B cell (primary cell): ENCODE results near the gene MBP. TPM values are rescaled to one million over a fixed set of nuclear protein-coding genes. Genes with fewer than 3 reads are reported as not detected.

Experiments used
- ATAC-seq: fragments of 200-7000 bp; cut with Tn5 transposase; one replicate; pipeline ENCODE4 v1.10.0; 2021; ENCODE audit warnings: low read depth, mild to moderate bottlenecking, moderate number of reproducible peaks, moderate library complexity
- CTCF ChIA-PET: fragments of 350-600 bp; sonication (Branson Sonifier 250); formaldehyde crosslinking; loops from one replicate; lab custom pipeline; 2021; ENCODE audit warnings: antibody characterized with exemption, inconsistent platforms; lab: Charles Lee
- POLR2A ChIA-PET: fragments of 350-600 bp; sonication (Branson Sonifier 250); formaldehyde crosslinking; loops from one replicate; lab custom pipeline; 2021; ENCODE audit warnings: antibody characterized with exemption; lab: Charles Lee
- DNase-seq: peaks from one replicate; pipeline ENCODE4 v3.0.0; 2013
- H2AFZ ChIP-seq: 2 replicates; pipeline ENCODE4 v1.6.1; 2012; ENCODE audit warnings: mild to moderate bottlenecking, low read depth, low read length; ENCODE audit not compliant: insufficient read depth, poor library complexity, severe bottlenecking
- H3K27ac ChIP-seq, 2 donors: 1 replicate in 1 of 2; 2 replicates in 1 of 2; pipeline ENCODE4 v1.5.1; 2012 to 2013; ENCODE audit warnings: low read length in 2 of 2, mild to moderate bottlenecking in 2 of 2, moderate library complexity in 1 of 2
- H3K27me3 ChIP-seq, 4 experiments: fragments of 200-600 bp in 1 of 4; sonication (generic) in 1 of 4; replicated peaks in 1 of 4; 1 replicate in 2 of 4; 2 replicates in 2 of 4; pipeline versions ENCODE4 v1.6.1 to v1.7.0; 2013 to 2016; ENCODE audit warnings: low read length in 3 of 4, mild to moderate bottlenecking in 2 of 4, mixed read lengths in 1 of 4, moderate library complexity in 1 of 4; ENCODE audit not compliant: insufficient read depth in 4 of 4, control insufficient read depth in 3 of 4; ENCODE audit errors: control extremely low read depth in 1 of 4
- H3K36me3 ChIP-seq, 2 experiments: replicated peaks in 1 of 2; 1 replicate in 1 of 2; 2 replicates in 1 of 2; pipeline versions ENCODE4 v1.6.1 to v1.7.1; 2013; ENCODE audit warnings: low read length in 1 of 2; ENCODE audit not compliant: insufficient read depth in 2 of 2, control insufficient read depth in 1 of 2; ENCODE audit errors: control extremely low read depth in 1 of 2, extremely low read depth in 1 of 2
- H3K4me1 ChIP-seq, 2 donors: fragments of 200-600 bp in 1 of 2; sonication (generic) in 1 of 2; 1 replicate in 1 of 2; 2 replicates in 1 of 2; pipeline versions ENCODE4 v1.5.1 to v1.6.1; 2013 to 2017; ENCODE audit warnings: low read length in 2 of 2; ENCODE audit not compliant: control insufficient read depth in 2 of 2, insufficient read depth in 2 of 2
- H3K4me2 ChIP-seq: replicated peaks from 2 replicates; pipeline ENCODE3; 2012; ENCODE audit warnings: mild to moderate bottlenecking, low read depth, low read length; ENCODE audit not compliant: poor library complexity, severe bottlenecking
- H3K4me3 ChIP-seq, 5 experiments: fragments of 200-600 bp in 1 of 5; sonication (generic) in 1 of 5; 1 replicate in 3 of 5; 2 replicates in 2 of 5; pipeline versions ENCODE4 v1.5.1 to v1.7.0; 2011 to 2016; ENCODE audit warnings: low read length in 4 of 5, mild to moderate bottlenecking in 4 of 5, low read depth in 2 of 5, control low read depth in 1 of 5, moderate library complexity in 1 of 5; ENCODE audit not compliant: insufficient read depth in 1 of 5; ENCODE audit errors: control extremely low read depth in 1 of 5, extremely low read depth in 1 of 5
- H3K79me2 ChIP-seq: fragments of 200-600 bp; sonication (generic); one replicate; pipeline ENCODE4 v1.6.0; 2016; ENCODE audit warnings: low read length; ENCODE audit not compliant: control insufficient read depth, insufficient read depth
- H3K9ac ChIP-seq: fragments of 200-600 bp; sonication (generic); 2 replicates; pipeline ENCODE4 v1.6.1; 2017; ENCODE audit warnings: mild to moderate bottlenecking, low read length, moderate library complexity
- H3K9me3 ChIP-seq, 3 donors: one replicate each; pipeline versions ENCODE4 v1.6.1 to v1.7.1; 2013; ENCODE audit warnings: low read length in 2 of 3; ENCODE audit not compliant: control insufficient read depth in 2 of 3, insufficient read depth in 1 of 3; ENCODE audit errors: control extremely low read depth in 1 of 3
- H4K20me1 ChIP-seq: 2 replicates; pipeline ENCODE4 v1.6.0; 2012; ENCODE audit warnings: mild to moderate bottlenecking, low read length; ENCODE audit not compliant: insufficient read depth, control insufficient read depth, poor library complexity, severe bottlenecking
- H3K27ac Mint-ChIP-seq: one replicate; pipeline ENCODE4 v1.8.0; 2021; ENCODE audit warnings: mixed read lengths
- H3K27me3 Mint-ChIP-seq: one replicate; pipeline ENCODE4 v1.8.0; 2021; ENCODE audit warnings: mixed read lengths
- H3K4me1 Mint-ChIP-seq: one replicate; pipeline ENCODE4 v1.8.0; 2021; ENCODE audit warnings: mixed read lengths
- H3K4me3 Mint-ChIP-seq: one replicate; pipeline ENCODE4 v1.8.0; 2021; ENCODE audit warnings: mixed read lengths
- H3K9me3 Mint-ChIP-seq: one replicate; pipeline ENCODE4 v1.8.0; 2022; ENCODE audit warnings: mixed read lengths; ENCODE audit not compliant: insufficient read depth
- EZH2 ChIP-seq: IDR thresholded peaks from 2 replicates; pipeline ENCODE4 v1.6.1; 2012; ENCODE audit warnings: borderline replicate concordance, low read depth, mild to moderate bottlenecking, moderate library complexity, low read length; ENCODE audit not compliant: insufficient read depth, poor library complexity, severe bottlenecking
- WGBS: methylation state at CpG from one replicate; pipeline ENCODE4 v1.1.5; 2013; ENCODE audit warnings: missing lambda C conversion rate; ENCODE audit not compliant: insufficient coverage; 5-methylcytosine and 5-hydroxymethylcytosine counted together
- intact Hi-C: fragments of 100-400 bp; cut with micrococcal nuclease; formaldehyde crosslinking; loops from one replicate; pipeline ENCODE4 v1.10.0; 2022
- polyA plus RNA-seq: library from polyadenylated mRNA; depleted of rRNA; stranded (reverse); fragments of >200 nt; gene quantifications from 2 replicates; pipeline ENCODE4 v1.2.3, GENCODE V29; 2012
- total RNA-seq, 2 donors: library from RNA; stranded (reverse); fragments of 120-200 nt in 1 of 2; gene quantifications; 1 replicate in 1 of 2; 2 replicates in 1 of 2; pipeline versions ENCODE4 v1.2.3 to v1.2.4, GENCODE V29; 2013 to 2022
- TF ChIP-seq, protein P1 (sequence below): fragments of 200-600 bp; IDR thresholded peaks from one replicate; pipeline ENCODE4 v1.8.0; 2022; ENCODE audit warnings: antibody characterized with exemption, mild to moderate bottlenecking

The MBP gene
- total and polyA plus RNA-seq, 2 donors (not counting 1 experiment from before 2014, with no cell fraction given) = 30.1 to 192 TPM

DNA sequence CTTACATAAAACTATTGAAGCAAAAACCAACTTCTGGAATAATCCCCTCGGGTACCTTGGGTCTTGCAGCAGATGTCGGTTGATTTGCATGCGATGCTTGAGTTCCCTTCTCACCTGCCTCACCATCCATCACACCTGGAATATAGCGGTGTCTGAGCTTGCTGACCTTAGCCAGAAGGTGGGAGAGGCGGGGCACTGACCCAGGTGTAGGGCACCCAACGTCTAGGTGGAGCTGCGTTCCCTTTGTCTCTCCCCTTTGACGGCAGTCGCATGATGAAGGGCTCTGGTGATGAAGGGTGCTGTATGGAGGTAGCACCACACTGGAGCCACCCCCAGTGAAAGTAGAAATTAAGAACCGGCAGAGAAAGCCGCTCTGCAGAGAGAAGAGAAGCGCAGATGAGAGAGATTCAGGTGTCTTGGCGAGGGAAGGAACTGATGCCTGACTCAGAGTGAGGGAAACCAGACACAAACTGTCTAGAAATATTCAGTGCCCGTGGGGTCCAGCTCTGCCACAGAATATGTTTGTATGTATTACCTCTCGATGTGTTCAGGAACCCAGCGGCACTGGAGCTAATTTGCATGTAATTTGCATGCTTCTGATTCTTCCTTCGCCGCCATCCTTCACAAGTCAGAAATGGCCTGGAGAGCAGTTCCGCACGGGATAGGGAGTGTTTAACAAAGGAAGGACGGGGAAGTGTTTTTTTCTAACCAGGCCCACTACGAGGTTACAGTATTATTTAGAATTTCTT, 19.4 kb upstream of the MBP start:
- DNase-seq = peak; percentile 69

More for the DNA sequence above, 19.4 kb upstream of the MBP start:
- Mint-ChIP-seq H3K27me3 (no peaks in the 10 kb centered on the region), H3K27ac (peak overlapping the region; percentile 51), H3K4me3 (peak overlapping the region; percentile 73), H3K4me1 (peaks cover 26% of the 10 kb centered on the region), H3K9me3 (no peaks in the 10 kb centered on the region)
- TF ChIP-seq, protein P1, sequence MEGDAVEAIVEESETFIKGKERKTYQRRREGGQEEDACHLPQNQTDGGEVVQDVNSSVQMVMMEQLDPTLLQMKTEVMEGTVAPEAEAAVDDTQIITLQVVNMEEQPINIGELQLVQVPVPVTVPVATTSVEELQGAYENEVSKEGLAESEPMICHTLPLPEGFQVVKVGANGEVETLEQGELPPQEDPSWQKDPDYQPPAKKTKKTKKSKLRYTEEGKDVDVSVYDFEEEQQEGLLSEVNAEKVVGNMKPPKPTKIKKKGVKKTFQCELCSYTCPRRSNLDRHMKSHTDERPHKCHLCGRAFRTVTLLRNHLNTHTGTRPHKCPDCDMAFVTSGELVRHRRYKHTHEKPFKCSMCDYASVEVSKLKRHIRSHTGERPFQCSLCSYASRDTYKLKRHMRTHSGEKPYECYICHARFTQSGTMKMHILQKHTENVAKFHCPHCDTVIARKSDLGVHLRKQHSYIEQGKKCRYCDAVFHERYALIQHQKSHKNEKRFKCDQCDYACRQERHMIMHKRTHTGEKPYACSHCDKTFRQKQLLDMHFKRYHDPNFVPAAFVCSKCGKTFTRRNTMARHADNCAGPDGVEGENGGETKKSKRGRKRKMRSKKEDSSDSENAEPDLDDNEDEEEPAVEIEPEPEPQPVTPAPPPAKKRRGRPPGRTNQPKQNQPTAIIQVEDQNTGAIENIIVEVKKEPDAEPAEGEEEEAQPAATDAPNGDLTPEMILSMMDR = no peak
- TF ChIP-seq EZH2 = no peak
- Histone ChIP-seq H3K4me2 (peak overlapping the region; percentile 50), H3K4me1 (peaks cover 19 to 27% of the 10 kb centered on the region in 2 donors), H3K79me2 (no peaks in the 10 kb centered on the region), H3K27ac (no peak overlapping the region), H3K9ac (peak overlapping the region; percentile 17), H4K20me1 (no peaks in the 10 kb centered on the region), H3K9me3 (no peaks in the 10 kb centered on the region), H3K4me3 (peak overlapping the region in 3 of 5 experiments; percentile 11 to 46 (median 13)), H2AFZ (no peak overlapping the region), H3K36me3 (no peaks in the 10 kb centered on the region), H3K27me3 (no peaks in the 10 kb centered on the region)
- WGBS = 46% methylated on average over 11 of the region's 22 CpGs
- intact Hi-C loops = no loop called here
- POLR2A ChIA-PET = no interaction called here
- ATAC-seq = peak; percentile 64
- CTCF ChIA-PET = interaction anchor here (0.6 kb wide), 1 partner anchor 20 kb away, joined by 3 read pairs; the partner anchor contains the start of gene MBP
